Measurements from ENCODE around the gene GINS2.

DNA sequence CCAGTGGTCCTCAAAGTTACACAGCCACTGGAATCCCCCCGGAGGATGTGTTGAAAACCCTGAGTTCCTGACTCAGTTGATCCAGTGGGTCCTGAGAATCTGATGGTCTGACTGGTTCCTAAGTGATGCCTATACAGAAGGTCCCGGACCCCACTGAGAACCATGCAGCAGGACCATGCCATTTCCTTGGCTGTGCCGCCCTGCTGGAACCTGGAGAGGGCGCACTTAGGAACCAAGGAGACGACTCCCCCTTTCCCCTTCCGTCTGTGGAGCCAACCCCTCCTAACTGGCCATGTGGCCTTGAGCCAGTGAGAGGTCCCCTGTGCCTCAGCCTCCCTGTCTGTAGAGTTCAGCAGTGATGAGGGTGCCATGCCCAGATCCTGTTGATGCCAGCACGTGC lies 40.1 kb upstream of the GINS2 start:
- TF ChIP-seq, protein P1, sequence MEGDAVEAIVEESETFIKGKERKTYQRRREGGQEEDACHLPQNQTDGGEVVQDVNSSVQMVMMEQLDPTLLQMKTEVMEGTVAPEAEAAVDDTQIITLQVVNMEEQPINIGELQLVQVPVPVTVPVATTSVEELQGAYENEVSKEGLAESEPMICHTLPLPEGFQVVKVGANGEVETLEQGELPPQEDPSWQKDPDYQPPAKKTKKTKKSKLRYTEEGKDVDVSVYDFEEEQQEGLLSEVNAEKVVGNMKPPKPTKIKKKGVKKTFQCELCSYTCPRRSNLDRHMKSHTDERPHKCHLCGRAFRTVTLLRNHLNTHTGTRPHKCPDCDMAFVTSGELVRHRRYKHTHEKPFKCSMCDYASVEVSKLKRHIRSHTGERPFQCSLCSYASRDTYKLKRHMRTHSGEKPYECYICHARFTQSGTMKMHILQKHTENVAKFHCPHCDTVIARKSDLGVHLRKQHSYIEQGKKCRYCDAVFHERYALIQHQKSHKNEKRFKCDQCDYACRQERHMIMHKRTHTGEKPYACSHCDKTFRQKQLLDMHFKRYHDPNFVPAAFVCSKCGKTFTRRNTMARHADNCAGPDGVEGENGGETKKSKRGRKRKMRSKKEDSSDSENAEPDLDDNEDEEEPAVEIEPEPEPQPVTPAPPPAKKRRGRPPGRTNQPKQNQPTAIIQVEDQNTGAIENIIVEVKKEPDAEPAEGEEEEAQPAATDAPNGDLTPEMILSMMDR (IDR thresholded peaks at IDR 0.05): no peak
- TF ChIP-seq POLR2A (IDR thresholded peaks at IDR 0.05): no peak

All from thyroid gland (tissue), 4 donors.